Neural progenitor cell (in vitro differentiated cells): ENCODE data around the gene SWI5. TPM values are rescaled to one million over a fixed set of nuclear protein-coding genes. Genes with fewer than 3 reads are reported as not detected.
A peak's percentile ranks its signal among the peaks of the same experiment; 100 is the strongest.

Experiments
- DNase-seq: peaks from one replicate; pipeline ENCODE4 v3.0.0-alpha.2; 2016; ENCODE audit warnings: low spot score
- H2AFZ ChIP-seq: fragments of 200-600 bp; sonication (generic); replicated peaks from 2 replicates; pipeline ENCODE4 v1.6.1; 2016; ENCODE audit warnings: antibody characterized with exemption
- H3F3A ChIP-seq: fragments of 200-600 bp; sonication (generic); 2 replicates; pipeline ENCODE4 v1.6.1; 2016; ENCODE audit warnings: antibody characterized with exemption, low read depth
- H3K27ac ChIP-seq: fragments of 200-600 bp; sonication (generic); 2 replicates; pipeline ENCODE4 v1.5.1; 2016; ENCODE audit warnings: mild to moderate bottlenecking
- H3K27me3 ChIP-seq: fragments of 200-600 bp; sonication (generic); 2 replicates; pipeline ENCODE4 v1.6.1; 2016; ENCODE audit warnings: mild to moderate bottlenecking, moderate library complexity
- H3K36me3 ChIP-seq: fragments of 200-600 bp; sonication (generic); 2 replicates; pipeline ENCODE4 v1.5.1; 2016
- H3K4me1 ChIP-seq: fragments of 200-600 bp; sonication (generic); 2 replicates; pipeline ENCODE4 v1.6.1; 2016; ENCODE audit warnings: mixed run types
- H3K4me2 ChIP-seq: fragments of 200-600 bp; sonication (generic); 2 replicates; pipeline ENCODE4 v1.6.1; 2016
- H3K4me3 ChIP-seq: fragments of 200-600 bp; sonication (generic); 2 replicates; pipeline ENCODE4 v1.5.1; 2016
- H3K79me2 ChIP-seq: fragments of 200-600 bp; sonication (generic); 2 replicates; pipeline ENCODE4 v1.6.1; 2016; ENCODE audit warnings: low read depth
- H3K9ac ChIP-seq: fragments of 200-600 bp; sonication (generic); 2 replicates; pipeline ENCODE4 v1.6.1; 2016
- H3K9me3 ChIP-seq: fragments of 200-600 bp; sonication (generic); 2 replicates; pipeline ENCODE4 v1.5.1; 2016; ENCODE audit warnings: low read depth
- H4K20me1 ChIP-seq: fragments of 200-600 bp; sonication (generic); 2 replicates; pipeline ENCODE4 v1.6.1; 2016; ENCODE audit warnings: low read depth
- H3K27ac Mint-ChIP-seq: 3 replicates; pipeline ENCODE4 v1.8.0; 2021; ENCODE audit warnings: mixed read lengths
- H3K27me3 Mint-ChIP-seq: 2 replicates; pipeline ENCODE4 v1.8.0; 2022; ENCODE audit warnings: low read depth, mild to moderate bottlenecking, inconsistent platforms, moderate library complexity, mixed read lengths; ENCODE audit not compliant: insufficient read depth
- H3K36me3 Mint-ChIP-seq: 3 replicates; pipeline ENCODE4 v1.8.0; 2021; ENCODE audit warnings: mixed read lengths
- H3K4me1 Mint-ChIP-seq: 3 replicates; pipeline ENCODE4 v1.8.0; 2021; ENCODE audit warnings: mixed read lengths
- H3K4me3 Mint-ChIP-seq: 3 replicates; pipeline ENCODE4 v1.8.0; 2021; ENCODE audit warnings: mild to moderate bottlenecking, moderate library complexity, mixed read lengths
- H3K9me3 Mint-ChIP-seq: 3 replicates; pipeline ENCODE4 v1.8.0; 2020; ENCODE audit warnings: mixed read lengths
- CTCF ChIP-seq: fragments of 200-600 bp; sonication (generic); IDR thresholded peaks from 2 replicates; pipeline ENCODE4 v1.5.1; 2017; ENCODE audit warnings: antibody characterized with exemption, mild to moderate bottlenecking
- EZH2 ChIP-seq: fragments of 200-600 bp; sonication (generic); IDR thresholded peaks from 2 replicates; pipeline ENCODE4 v1.6.1; 2017; ENCODE audit warnings: antibody characterized with exemption, mild to moderate bottlenecking, moderate library complexity
- EZH2phosphoT487 ChIP-seq: fragments of 200-600 bp; sonication (generic); IDR thresholded peaks from 2 replicates; pipeline ENCODE4 v1.6.1; 2017; ENCODE audit warnings: antibody characterized with exemption
- total RNA-seq: library from RNA; depleted of rRNA; stranded (reverse); fragments of >200 nt; gene quantifications from 2 replicates; pipeline ENCODE4 v1.2.3, GENCODE V29; 2015; ENCODE audit warnings: low replicate concordance

Gene SWI5
- total RNA-seq, 1 donor from 2014 or later: 15.0 TPM

GRCh38 chr9:128253140-128253990, 22.7 kb upstream of the SWI5 start:
- TF ChIP-seq CTCF (no peak), EZH2 (no peak), EZH2phosphoT487 (no peak)
- Histone ChIP-seq H3K27me3 (peaks cover 24% of the 10 kb centered on the region), H3K27ac (no peak overlapping the region), H3F3A (peaks cover 16% of the 10 kb centered on the region), H3K9me3 (no peaks in the 10 kb centered on the region), H3K4me1 (peaks cover 7% of the 10 kb centered on the region), H3K4me3 (no peak overlapping the region), H2AFZ (no peak overlapping the region), H3K36me3 (no peaks in the 10 kb centered on the region), H3K79me2 (no peaks in the 10 kb centered on the region), H3K9ac (no peak overlapping the region), H4K20me1 (peaks cover 24% of the 10 kb centered on the region), H3K4me2 (no peak overlapping the region)
- peaks cover 20% of the 10 kb centered on the region for H3K36me3 Mint-ChIP-seq
- no peak for DNase-seq
- H3K9me3 Mint-ChIP-seq: no peaks in the 10 kb centered on the region
- no peak overlapping the region for H3K4me3 Mint-ChIP-seq
- peaks cover 13% of the 10 kb centered on the region for H3K4me1 Mint-ChIP-seq
- peak overlapping the region; percentile 33 for H3K27ac Mint-ChIP-seq
- peaks cover 5% of the 10 kb centered on the region for H3K27me3 Mint-ChIP-seq

GRCh38 chr9:128253991-128254346, 22.1 kb upstream of the SWI5 start:
- Mint-ChIP-seq H3K27me3 (peaks cover 5% of the 10 kb centered on the region), H3K27ac (peak overlapping the region; percentile 33), H3K4me1 (peaks cover 13% of the 10 kb centered on the region), H3K36me3 (peaks cover 20% of the 10 kb centered on the region), H3K9me3 (no peaks in the 10 kb centered on the region), H3K4me3 (no peak overlapping the region)
- Histone ChIP-seq H3K27me3 (peaks cover 23% of the 10 kb centered on the region), H3K9me3 (no peaks in the 10 kb centered on the region), H2AFZ (no peak overlapping the region), H3K4me2 (no peak overlapping the region), H3K4me1 (peaks cover 7% of the 10 kb centered on the region), H3K27ac (no peak overlapping the region), H4K20me1 (peaks cover 24% of the 10 kb centered on the region), H3K4me3 (no peak overlapping the region), H3K9ac (no peak overlapping the region), H3K36me3 (no peaks in the 10 kb centered on the region), H3K79me2 (no peaks in the 10 kb centered on the region), H3F3A (peaks cover 16% of the 10 kb centered on the region)
- TF ChIP-seq EZH2 (no peak), CTCF (no peak), EZH2phosphoT487 (no peak)
- no peak for DNase-seq

- H3K9ac ChIP-seq: no peak overlapping the region
- no peaks in the 10 kb centered on the region for H3K9me3 ChIP-seq
- peaks cover 13% of the 10 kb centered on the region for H3K4me1 Mint-ChIP-seq
- H3K4me3 Mint-ChIP-seq: no peak overlapping the region
- TF ChIP-seq EZH2phosphoT487: no peak
- TF ChIP-seq EZH2: no peak
- TF ChIP-seq CTCF: no peak
- DNase-seq: no peak
- H3K36me3 Mint-ChIP-seq: peaks cover 21% of the 10 kb centered on the region
- H3K4me2 ChIP-seq: no peak overlapping the region
- H4K20me1 ChIP-seq: peaks cover 24% of the 10 kb centered on the region
- H3K4me3 ChIP-seq: no peak overlapping the region
- H3K27me3 ChIP-seq: peaks cover 20% of the 10 kb centered on the region
- H3K4me1 ChIP-seq: peaks cover 7% of the 10 kb centered on the region
- peaks cover 5% of the 10 kb centered on the region for H3K27me3 Mint-ChIP-seq
- no peaks in the 10 kb centered on the region for H3K79me2 ChIP-seq
- no peak overlapping the region for H2AFZ ChIP-seq
- no peaks in the 10 kb centered on the region for H3K9me3 Mint-ChIP-seq
- H3F3A ChIP-seq: peaks cover 13% of the 10 kb centered on the region
- no peaks in the 10 kb centered on the region for H3K36me3 ChIP-seq
- no peak overlapping the region for H3K27ac Mint-ChIP-seq
- H3K27ac ChIP-seq: no peak overlapping the region
Observed at GRCh38 chr9:128254362-128254761, 21.7 kb upstream of the SWI5 start.
